GM18505 (cell line): ENCODE measurements around the gene MVB12B.

ENCODE experiments used
- ATAC-seq: cut with Tn5 transposase; IDR thresholded peaks from one replicate; pipeline ENCODE4 v1.9.1; 2021; ENCODE audit not compliant: unreplicated experiment
- POLR2A ChIP-seq: IDR thresholded peaks from 4 replicates; pipeline ENCODE4 v1.6.1; 2011; ENCODE audit warnings: borderline replicate concordance; ENCODE audit not compliant: insufficient read depth, insufficient read length; ENCODE audit errors: extremely low read depth

The MVB12B gene

GRCh38 chr9:126329476-126330275 is 3.0 kb downstream of the MVB12B start:
- ATAC-seq: no peak

GRCh38 chr9:126330536-126330935 is 3.9 kb downstream of the MVB12B start:
- no peak for ATAC-seq
- no peak for TF ChIP-seq POLR2A

More at GRCh38 chr9:126329476-126330275, 3.0 kb downstream of the MVB12B start:
- no peak for TF ChIP-seq POLR2A

GRCh38 chr9:126331964-126332748 is 5.5 kb downstream of the MVB12B start:
- TF ChIP-seq POLR2A: no peak
- no peak for ATAC-seq

GRCh38 chr9:126334721-126335621 is 8.3 kb downstream of the MVB12B start:
- TF ChIP-seq POLR2A: no peak
- ATAC-seq: no peak

- TF ChIP-seq POLR2A: no peak
- ATAC-seq: no peak
Observed at GRCh38 chr9:126335837-126336735, 9.5 kb downstream of the MVB12B start.

GRCh38 chr9:126336736-126337325 is 10.2 kb downstream of the MVB12B start:
- no peak for TF ChIP-seq POLR2A
- ATAC-seq: no peak

- TF ChIP-seq POLR2A: no peak
- ATAC-seq: no peak
Observed at GRCh38 chr9:126337729-126338372, 11.2 kb downstream of the MVB12B start.

GRCh38 chr9:126338945-126339344 is 12.3 kb downstream of the MVB12B start:
- no peak for TF ChIP-seq POLR2A
- ATAC-seq: no peak

GRCh38 chr9:126341426-126341825 is 14.8 kb downstream of the MVB12B start:
- no peak for ATAC-seq
- TF ChIP-seq POLR2A: no peak

- no peak for TF ChIP-seq POLR2A
Observed at GRCh38 chr9:126341902-126342301, 15.3 kb downstream of the MVB12B start.

GRCh38 chr9:126342621-126343031 is 16.0 kb downstream of the MVB12B start:
- TF ChIP-seq POLR2A: no peak
- no peak for ATAC-seq

More at GRCh38 chr9:126341902-126342301, 15.3 kb downstream of the MVB12B start:
- no peak for ATAC-seq

GRCh38 chr9:126343271-126343700 is 16.7 kb downstream of the MVB12B start:
- TF ChIP-seq POLR2A: no peak
- ATAC-seq: no peak

GRCh38 chr9:126346031-126346430 is 19.4 kb downstream of the MVB12B start:
- ATAC-seq: no peak
- TF ChIP-seq POLR2A: no peak
